ENCODE measurements around the gene CRABP2.

CRABP2 gene

GRCh38 chr1:156696755-156697154 lies 8.6 kb downstream of the CRABP2 start:
- Histone ChIP-seq H3K27ac (no peak overlapping the region), H3K4me2 (no peak overlapping the region), H3K79me2 (ENCODE audit: insufficient read depth, low read depth) (no peaks in the 10 kb centered on the region), H3K27me3 (ENCODE audit: insufficient read depth, low read depth) (peaks cover 96% of the 10 kb centered on the region), H3K36me3 (ENCODE audit: insufficient read depth) (no peaks in the 10 kb centered on the region), H3K4me3 (IDR thresholded peaks at IDR 0.05; ENCODE audit: insufficient read depth, low read depth, low read length) (no peak overlapping the region), H3K4me1 (ENCODE audit: low read depth, poor library complexity, severe bottlenecking) (peaks cover 11% of the 10 kb centered on the region), H3K9ac (no peak overlapping the region), H4K20me1 (ENCODE audit: insufficient read depth) (no peaks in the 10 kb centered on the region), H2AFZ (ENCODE audit: low read depth) (no peak overlapping the region)
- TF ChIP-seq CTCF (conservative IDR thresholded peaks at IDR 0.05; ENCODE audit: low read depth, low read length) = no peak

GRCh38 chr1:156694690-156694962 lies 10.8 kb downstream of the CRABP2 start:
- no peak for TF ChIP-seq CTCF (conservative IDR thresholded peaks at IDR 0.05; ENCODE audit: low read depth, low read length)
- Histone ChIP-seq H3K4me3 (IDR thresholded peaks at IDR 0.05; ENCODE audit: insufficient read depth, low read depth, low read length) (no peak overlapping the region), H3K36me3 (ENCODE audit: insufficient read depth) (no peaks in the 10 kb centered on the region), H3K79me2 (ENCODE audit: insufficient read depth, low read depth) (no peaks in the 10 kb centered on the region), H3K9ac (no peak overlapping the region), H3K4me2 (no peak overlapping the region), H3K27me3 (ENCODE audit: insufficient read depth, low read depth) (peaks cover 96% of the 10 kb centered on the region), H3K27ac (no peak overlapping the region), H4K20me1 (ENCODE audit: insufficient read depth) (no peaks in the 10 kb centered on the region), H3K4me1 (ENCODE audit: low read depth, poor library complexity, severe bottlenecking) (peaks cover 11% of the 10 kb centered on the region), H2AFZ (ENCODE audit: low read depth) (no peak overlapping the region)

GRCh38 chr1:156693848-156694689 lies 11.3 kb downstream of the CRABP2 start:
- H3K27ac ChIP-seq = no peak overlapping the region
- H3K4me1 ChIP-seq (ENCODE audit: low read depth, poor library complexity, severe bottlenecking) = peaks cover 15% of the 10 kb centered on the region
- H3K4me3 ChIP-seq (IDR thresholded peaks at IDR 0.05; ENCODE audit: insufficient read depth, low read depth, low read length) = no peak overlapping the region
- no peak overlapping the region; the same call in 1 of the 2 replicates for H3K4me2 ChIP-seq
- no peak overlapping the region for H2AFZ ChIP-seq (ENCODE audit: low read depth)
- no peak overlapping the region for H3K9ac ChIP-seq
- H3K27me3 ChIP-seq (ENCODE audit: insufficient read depth, low read depth) = peaks cover 95% of the 10 kb centered on the region
- no peaks in the 10 kb centered on the region for H3K36me3 ChIP-seq (ENCODE audit: insufficient read depth)
- H3K79me2 ChIP-seq (ENCODE audit: insufficient read depth, low read depth) = no peaks in the 10 kb centered on the region
- TF ChIP-seq CTCF (conservative IDR thresholded peaks at IDR 0.05; ENCODE audit: low read depth, low read length) = no peak
- no peaks in the 10 kb centered on the region for H4K20me1 ChIP-seq (ENCODE audit: insufficient read depth)

- Histone ChIP-seq H3K36me3 (ENCODE audit: insufficient read depth) (no peaks in the 10 kb centered on the region), H3K4me3 (IDR thresholded peaks at IDR 0.05; ENCODE audit: insufficient read depth, low read depth, low read length) (no peak overlapping the region), H4K20me1 (ENCODE audit: insufficient read depth) (no peaks in the 10 kb centered on the region), H3K27me3 (ENCODE audit: insufficient read depth, low read depth) (peaks cover 95% of the 10 kb centered on the region), H3K27ac (no peak overlapping the region), H3K4me2 (peak overlapping the region; percentile 8; the same call in 1 of the 2 replicates), H2AFZ (ENCODE audit: low read depth) (peak overlapping the region; percentile 7; the same call in 1 of the 2 replicates), H3K79me2 (ENCODE audit: insufficient read depth, low read depth) (no peaks in the 10 kb centered on the region), H3K9ac (no peak overlapping the region), H3K4me1 (ENCODE audit: low read depth, poor library complexity, severe bottlenecking) (peaks cover 19% of the 10 kb centered on the region)
- TF ChIP-seq CTCF (conservative IDR thresholded peaks at IDR 0.05; ENCODE audit: low read depth, low read length) = no peak
These were observed 12.2 kb downstream of the CRABP2 start for GRCh38 chr1:156692925-156693847.
